DOHH2 (cell line): ENCODE data around the gene DYNLT1.
A peak's percentile ranks its signal among the peaks of the same experiment; 100 is the strongest.
"Not testable (repeated sequence)": the region's sequence is repeated elsewhere in the genome, so short reads cannot be mapped to it uniquely, and the experiment has no call there.

ENCODE experiments used
- H3F3A ChIP-seq: fragments of 200-600 bp; sonication (generic), shearing (Covaris generic); 2 replicates; pipeline ENCODE4 v1.6.0; 2016; ENCODE audit warnings: antibody characterized with exemption, mild to moderate bottlenecking; ENCODE audit not compliant: control insufficient read depth, insufficient read depth
- H3K27ac ChIP-seq: fragments of 200-600 bp; sonication (generic); 2 replicates; pipeline ENCODE4 v1.5.1; 2014; ENCODE audit warnings: low read depth, mild to moderate bottlenecking, low read length, moderate library complexity
- H3K27me3 ChIP-seq: fragments of 200-600 bp; sonication (generic); 2 replicates; pipeline ENCODE4 v1.6.1; 2014; ENCODE audit warnings: mild to moderate bottlenecking, low read length, mixed read lengths; ENCODE audit not compliant: control insufficient read depth
- H3K36me3 ChIP-seq: fragments of 200-600 bp; sonication (generic); 2 replicates; pipeline ENCODE4 v1.6.1; 2014; ENCODE audit warnings: mild to moderate bottlenecking, low read length, moderate library complexity, mixed read lengths; ENCODE audit not compliant: control insufficient read depth
- H3K4me1 ChIP-seq: fragments of 200-600 bp; sonication (generic); 2 replicates; pipeline ENCODE4 v1.6.1; 2014; ENCODE audit warnings: mild to moderate bottlenecking, low read length, mixed read lengths; ENCODE audit not compliant: control insufficient read depth
- H3K4me2 ChIP-seq: fragments of 200-600 bp; sonication (generic); 2 replicates; pipeline ENCODE4 v1.6.0; 2014; ENCODE audit warnings: mild to moderate bottlenecking, low read length, moderate library complexity
- H3K4me3 ChIP-seq: fragments of 200-600 bp; sonication (generic); 2 replicates; pipeline ENCODE4 v1.5.1; 2014; ENCODE audit warnings: mild to moderate bottlenecking, low read length, mixed read lengths
- H3K79me2 ChIP-seq: fragments of 200-600 bp; sonication (generic); 2 replicates; pipeline ENCODE4 v1.6.1; 2014; ENCODE audit warnings: mild to moderate bottlenecking, low read length, mixed read lengths; ENCODE audit not compliant: control insufficient read depth
- H3K9me2 ChIP-seq: fragments of 200-600 bp; sonication (generic); replicated peaks from 2 replicates; pipeline ENCODE4 v1.6.1; 2014; ENCODE audit warnings: mild to moderate bottlenecking, low read length, mixed read lengths; ENCODE audit not compliant: control insufficient read depth
- H3K9me3 ChIP-seq: fragments of 200-600 bp; sonication (generic); 2 replicates; pipeline ENCODE4 v1.6.1; 2014; ENCODE audit warnings: antibody characterized with exemption, low read length, mixed read lengths; ENCODE audit not compliant: control insufficient read depth, insufficient read depth
- H4K20me1 ChIP-seq: fragments of 200-600 bp; sonication (generic); 2 replicates; pipeline ENCODE4 v1.6.0; 2014; ENCODE audit warnings: low read depth, mild to moderate bottlenecking, antibody characterized with exemption, low read length, moderate library complexity; ENCODE audit not compliant: control insufficient read depth, insufficient read depth
- EZH2phosphoT487 ChIP-seq: fragments of 200-600 bp; sonication (generic); IDR thresholded peaks from 2 replicates; pipeline ENCODE4 v1.6.1; 2017; ENCODE audit warnings: borderline replicate concordance, mild to moderate bottlenecking, antibody characterized with exemption, low read length, moderate library complexity, mixed read lengths
- TF ChIP-seq, protein P1 (sequence below): fragments of 200-600 bp; sonication (generic); IDR thresholded peaks from one replicate; pipeline ENCODE4 v1.5.1; 2014; ENCODE audit warnings: antibody characterized with exemption, mild to moderate bottlenecking, low read depth, low read length; ENCODE audit not compliant: poor library complexity, severe bottlenecking

The DYNLT1 gene

DNA sequence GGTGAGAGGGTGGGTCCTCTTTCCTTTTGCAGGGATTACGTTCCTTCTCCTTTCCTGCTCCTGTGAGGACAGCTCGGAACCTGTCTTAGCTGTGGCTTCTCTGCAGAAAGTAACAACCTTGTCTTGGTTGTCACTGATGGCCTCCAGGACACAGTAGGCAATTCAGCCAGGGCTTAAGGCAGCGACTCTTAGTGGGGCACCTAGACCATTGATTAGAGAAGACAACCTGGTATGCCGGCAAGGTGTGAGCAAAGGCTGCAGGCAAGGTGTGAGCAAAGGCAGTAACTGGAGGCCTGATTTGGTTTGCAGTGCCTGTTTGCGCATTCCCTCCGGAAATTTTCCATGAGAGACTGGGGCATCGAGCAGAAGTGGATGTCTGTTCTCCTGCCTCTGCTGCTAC is 37.6 kb downstream of the DYNLT1 start:
- H4K20me1 ChIP-seq = no peaks in the 10 kb centered on the region
- no peaks in the 10 kb centered on the region for H3K4me1 ChIP-seq
- TF ChIP-seq EZH2phosphoT487 = no peak
- TF ChIP-seq, protein P1, sequence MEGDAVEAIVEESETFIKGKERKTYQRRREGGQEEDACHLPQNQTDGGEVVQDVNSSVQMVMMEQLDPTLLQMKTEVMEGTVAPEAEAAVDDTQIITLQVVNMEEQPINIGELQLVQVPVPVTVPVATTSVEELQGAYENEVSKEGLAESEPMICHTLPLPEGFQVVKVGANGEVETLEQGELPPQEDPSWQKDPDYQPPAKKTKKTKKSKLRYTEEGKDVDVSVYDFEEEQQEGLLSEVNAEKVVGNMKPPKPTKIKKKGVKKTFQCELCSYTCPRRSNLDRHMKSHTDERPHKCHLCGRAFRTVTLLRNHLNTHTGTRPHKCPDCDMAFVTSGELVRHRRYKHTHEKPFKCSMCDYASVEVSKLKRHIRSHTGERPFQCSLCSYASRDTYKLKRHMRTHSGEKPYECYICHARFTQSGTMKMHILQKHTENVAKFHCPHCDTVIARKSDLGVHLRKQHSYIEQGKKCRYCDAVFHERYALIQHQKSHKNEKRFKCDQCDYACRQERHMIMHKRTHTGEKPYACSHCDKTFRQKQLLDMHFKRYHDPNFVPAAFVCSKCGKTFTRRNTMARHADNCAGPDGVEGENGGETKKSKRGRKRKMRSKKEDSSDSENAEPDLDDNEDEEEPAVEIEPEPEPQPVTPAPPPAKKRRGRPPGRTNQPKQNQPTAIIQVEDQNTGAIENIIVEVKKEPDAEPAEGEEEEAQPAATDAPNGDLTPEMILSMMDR = no peak
- no peaks in the 10 kb centered on the region for H3K79me2 ChIP-seq
- H3K36me3 ChIP-seq = peaks cover 40% of the 10 kb centered on the region
- no peaks in the 10 kb centered on the region for H3K9me3 ChIP-seq
- H3F3A ChIP-seq = no peaks in the 10 kb centered on the region
- no peaks in the 10 kb centered on the region for H3K27me3 ChIP-seq
- H3K4me2 ChIP-seq = no peak overlapping the region
- H3K4me3 ChIP-seq = no peak overlapping the region
- no peaks in the 10 kb centered on the region for H3K9me2 ChIP-seq
- no peak overlapping the region for H3K27ac ChIP-seq

DNA sequence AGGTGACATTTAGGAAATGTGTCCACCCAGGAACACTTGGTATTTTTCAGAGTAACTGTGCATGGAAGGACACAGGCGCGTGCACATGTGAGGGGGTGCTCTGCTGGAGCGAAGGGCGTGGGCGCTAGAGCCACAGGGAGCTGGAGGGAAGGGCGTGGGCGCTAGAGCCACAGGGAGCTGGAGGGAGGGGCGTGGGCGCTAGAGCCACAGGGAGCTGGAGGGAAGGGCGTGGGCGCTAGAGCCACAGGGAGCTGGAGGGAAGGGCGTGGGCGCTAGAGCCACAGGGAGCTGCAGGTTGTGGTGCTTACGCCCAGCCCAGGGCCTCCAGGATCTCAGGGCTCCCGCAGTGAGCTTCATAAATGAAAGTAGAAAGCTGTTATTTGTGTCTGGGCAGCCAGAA is 38.5 kb downstream of the DYNLT1 start:
- not testable (repeated sequence) for H3K9me3 ChIP-seq, H3K4me1 ChIP-seq, H3K27ac ChIP-seq, H3K4me3 ChIP-seq, H3F3A ChIP-seq, H3K27me3 ChIP-seq, H4K20me1 ChIP-seq, H3K4me2 ChIP-seq, H3K9me2 ChIP-seq, H3K79me2 ChIP-seq
- H3K36me3 ChIP-seq = peaks cover 38% of the 10 kb centered on the region

DNA sequence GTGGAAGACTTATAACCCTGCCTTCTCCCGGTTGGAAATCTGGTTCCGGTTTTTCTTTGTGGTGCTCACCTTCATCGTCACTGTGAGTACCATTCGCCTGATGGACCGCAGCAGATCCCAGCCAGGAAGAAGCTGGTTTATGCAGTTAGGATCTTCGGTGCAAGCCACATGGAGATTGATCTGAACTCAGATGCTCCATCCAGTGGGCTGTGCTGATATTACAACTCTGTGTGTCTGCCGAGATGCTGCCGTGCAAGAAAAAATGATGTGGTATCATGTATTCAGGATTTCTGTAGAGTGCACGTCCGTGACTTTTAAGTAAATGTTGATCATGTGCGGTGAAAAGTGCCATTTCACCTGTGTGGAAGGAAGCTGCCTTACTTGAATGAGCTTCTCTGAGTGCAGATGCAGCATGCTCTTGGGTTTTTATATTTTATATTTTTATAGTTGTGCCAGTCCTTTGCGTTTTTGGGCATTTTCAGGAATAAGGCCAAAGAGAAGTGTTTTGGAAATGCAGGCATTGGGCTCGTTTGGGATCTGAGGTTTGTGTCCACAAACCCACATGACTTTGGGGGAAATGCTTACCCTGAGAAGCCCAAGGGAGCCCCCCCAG is 39.2 kb downstream of the DYNLT1 start:
- H3K36me3 ChIP-seq = peaks cover 37% of the 10 kb centered on the region
- no peaks in the 10 kb centered on the region for H3K27me3 ChIP-seq

DNA sequence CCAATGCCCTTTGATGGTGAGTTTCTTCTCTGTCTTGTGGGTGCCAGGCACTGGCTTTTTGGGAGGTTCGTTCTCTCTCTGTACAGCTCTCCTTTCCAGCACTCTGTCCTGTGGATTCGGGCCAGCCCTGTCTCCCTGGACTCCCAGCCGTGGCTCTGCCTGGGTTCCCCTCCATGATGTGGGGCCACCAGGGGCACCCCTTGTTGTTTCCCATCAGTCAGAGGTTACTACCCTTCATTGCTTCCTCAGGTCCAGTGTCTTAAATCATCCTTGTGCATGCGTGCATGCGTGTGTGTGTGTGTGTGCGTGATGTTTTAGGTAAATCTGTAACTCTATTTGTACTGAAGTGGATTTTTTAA is 40.5 kb downstream of the DYNLT1 start:
- Histone ChIP-seq H3K4me1 (no peaks in the 10 kb centered on the region), H3K36me3 (peaks cover 34% of the 10 kb centered on the region), H3K79me2 (no peaks in the 10 kb centered on the region), H3K4me2 (no peak overlapping the region), H3K27me3 (no peaks in the 10 kb centered on the region), H4K20me1 (no peaks in the 10 kb centered on the region), H3F3A (no peaks in the 10 kb centered on the region), H3K4me3 (no peak overlapping the region), H3K9me3 (no peaks in the 10 kb centered on the region), H3K9me2 (no peaks in the 10 kb centered on the region), H3K27ac (no peak overlapping the region)
- no peak for TF ChIP-seq EZH2phosphoT487

More for the DNA sequence above, 39.2 kb downstream of the DYNLT1 start:
- Histone ChIP-seq H3K4me3 (no peak overlapping the region), H4K20me1 (no peaks in the 10 kb centered on the region), H3F3A (no peaks in the 10 kb centered on the region), H3K9me3 (no peaks in the 10 kb centered on the region), H3K9me2 (no peaks in the 10 kb centered on the region), H3K27ac (no peak overlapping the region), H3K4me1 (no peaks in the 10 kb centered on the region), H3K79me2 (no peaks in the 10 kb centered on the region), H3K4me2 (no peak overlapping the region)
- TF ChIP-seq, protein P1 = peak; percentile 76
- TF ChIP-seq EZH2phosphoT487 = no peak
